NCI-H2227 treated with DMSO at 0.1 percent for 48 hours (cell line): ENCODE data around the gene MYO1G.

Experiments
- DNase-seq: peaks from one replicate; lab custom pipeline; 2025; lab: John Stamatoyannopoulos, UW

The MYO1G gene

GRCh38 chr7:44980393-44981034 is 1.7 kb upstream of the MYO1G start:
- DNase-seq: no peak

GRCh38 chr7:44979481-44980392 is 922 bp upstream of the MYO1G start:
- no peak for DNase-seq

GRCh38 chr7:44977959-44978335 is 868 bp downstream of the MYO1G start:
- DNase-seq: no peak

- no peak for DNase-seq
Measured at GRCh38 chr7:44977304-44977958, 1.4 kb downstream of the MYO1G start.

- no peak for DNase-seq
Measured at GRCh38 chr7:44976746-44977196, 2.0 kb downstream of the MYO1G start.

GRCh38 chr7:44976040-44976745 is 2.6 kb downstream of the MYO1G start:
- DNase-seq: no peak

- DNase-seq: no peak
Measured at GRCh38 chr7:44975331-44976039, 3.3 kb downstream of the MYO1G start.

- no peak for DNase-seq
Measured at GRCh38 chr7:44974549-44974948, 4.3 kb downstream of the MYO1G start.

GRCh38 chr7:44973610-44974401 is 5.0 kb downstream of the MYO1G start:
- DNase-seq: no peak

- no peak for DNase-seq
Measured at GRCh38 chr7:44972562-44972961, 6.3 kb downstream of the MYO1G start.

GRCh38 chr7:44971902-44972441 is 6.8 kb downstream of the MYO1G start:
- no peak for DNase-seq

- no peak for DNase-seq
Measured at GRCh38 chr7:44971188-44971901, 7.5 kb downstream of the MYO1G start.

- DNase-seq: no peak
Measured at GRCh38 chr7:44970523-44971051, 8.2 kb downstream of the MYO1G start.

- DNase-seq: no peak
Measured at GRCh38 chr7:44969701-44970522, 8.9 kb downstream of the MYO1G start.

GRCh38 chr7:44969049-44969700 is 9.6 kb downstream of the MYO1G start:
- DNase-seq: no peak

GRCh38 chr7:44967571-44968446 is 11.0 kb downstream of the MYO1G start:
- DNase-seq: no peak
